ENCODE measurements around the gene OR52D1. TPM values are rescaled to one million over a fixed set of nuclear protein-coding genes. Genes with fewer than 3 reads are reported as not detected.

The OR52D1 gene
- polyA plus RNA-seq, 1 experiment: not detected

DNA sequence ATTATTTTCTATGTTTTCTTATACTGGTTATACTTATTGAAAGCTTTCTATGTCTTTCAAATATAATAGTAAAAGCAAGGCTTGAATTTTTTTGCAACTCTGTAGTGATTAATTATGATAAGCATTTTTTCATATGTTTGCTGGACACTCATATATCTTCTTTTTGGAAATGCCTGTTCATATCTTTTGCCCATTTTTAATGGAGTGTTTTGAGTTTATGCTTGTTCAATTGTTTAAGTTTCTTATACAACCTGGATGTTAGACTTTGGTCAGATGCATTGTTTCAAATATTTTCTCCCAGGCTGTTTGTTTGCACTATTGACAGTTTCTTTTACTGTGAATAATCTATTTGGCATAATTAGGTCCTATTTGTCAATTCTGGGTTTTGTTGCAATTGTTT, 48.0 kb downstream of the OR52D1 start:
- POLR2A ChIA-PET: no interaction called here
- Histone ChIP-seq H3K4me3 (ENCODE audit: low read depth, low read length) (no peak overlapping the region), H3K36me3 (ENCODE audit: control insufficient read depth, insufficient read depth, low read length) (no peaks in the 10 kb centered on the region), H3K27me3 (ENCODE audit: control insufficient read depth, insufficient read depth, low read length) (no peaks in the 10 kb centered on the region)
- no peak for DNase-seq (ENCODE audit: low read depth)
- CTCF ChIA-PET: no interaction called here
- TF ChIP-seq, protein P1, sequence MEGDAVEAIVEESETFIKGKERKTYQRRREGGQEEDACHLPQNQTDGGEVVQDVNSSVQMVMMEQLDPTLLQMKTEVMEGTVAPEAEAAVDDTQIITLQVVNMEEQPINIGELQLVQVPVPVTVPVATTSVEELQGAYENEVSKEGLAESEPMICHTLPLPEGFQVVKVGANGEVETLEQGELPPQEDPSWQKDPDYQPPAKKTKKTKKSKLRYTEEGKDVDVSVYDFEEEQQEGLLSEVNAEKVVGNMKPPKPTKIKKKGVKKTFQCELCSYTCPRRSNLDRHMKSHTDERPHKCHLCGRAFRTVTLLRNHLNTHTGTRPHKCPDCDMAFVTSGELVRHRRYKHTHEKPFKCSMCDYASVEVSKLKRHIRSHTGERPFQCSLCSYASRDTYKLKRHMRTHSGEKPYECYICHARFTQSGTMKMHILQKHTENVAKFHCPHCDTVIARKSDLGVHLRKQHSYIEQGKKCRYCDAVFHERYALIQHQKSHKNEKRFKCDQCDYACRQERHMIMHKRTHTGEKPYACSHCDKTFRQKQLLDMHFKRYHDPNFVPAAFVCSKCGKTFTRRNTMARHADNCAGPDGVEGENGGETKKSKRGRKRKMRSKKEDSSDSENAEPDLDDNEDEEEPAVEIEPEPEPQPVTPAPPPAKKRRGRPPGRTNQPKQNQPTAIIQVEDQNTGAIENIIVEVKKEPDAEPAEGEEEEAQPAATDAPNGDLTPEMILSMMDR (IDR thresholded peaks at IDR 0.05; ENCODE audit: insufficient read depth, low read depth, low read length): no peak

Other genes with a start within 250 kb of the OR52D1 start
- not detected in 2 replicates for gene HBG1, start 238.8 kb upstream of the OR52D1 start, polyA plus RNA-seq (2011; rRNA removed)
- gene HBG2, start 233.9 kb upstream of the OR52D1 start, polyA plus RNA-seq (2011; rRNA removed): not detected in 2 replicates
- gene HBE1, start 218.7 kb upstream of the OR52D1 start, polyA plus RNA-seq (2011; rRNA removed): not detected in 2 replicates
- not detected in 2 replicates for gene OR51B4, start 186.7 kb upstream of the OR52D1 start, polyA plus RNA-seq (2011; rRNA removed)
- gene OR51B2, start 164.4 kb upstream of the OR52D1 start, polyA plus RNA-seq (2011; rRNA removed): not detected in 2 replicates
- gene OR51B5, start 145.2 kb upstream of the OR52D1 start, polyA plus RNA-seq (2011; rRNA removed): 0.05 TPM in 1 of 2 replicates, not detected in the other
- gene OR51B6, start 137.2 kb upstream of the OR52D1 start, polyA plus RNA-seq (2011; rRNA removed): not detected in 2 replicates
- gene OR51M1, start 104.9 kb upstream of the OR52D1 start, polyA plus RNA-seq (2011; rRNA removed): not detected in 2 replicates
- not detected in 2 replicates for gene OR51Q1, start 66.6 kb upstream of the OR52D1 start, polyA plus RNA-seq (2011; rRNA removed)
- gene OR51I1, start 47.2 kb upstream of the OR52D1 start, polyA plus RNA-seq (2011; rRNA removed): not detected in 2 replicates
- gene OR51I2, start 39.4 kb upstream of the OR52D1 start, polyA plus RNA-seq (2011; rRNA removed): not detected in 2 replicates
- gene UBQLN3, start 21.3 kb downstream of the OR52D1 start, polyA plus RNA-seq (2011; rRNA removed): 0.05 TPM in 1 of 2 replicates, not detected in the other
- gene UBQLNL, start 28.0 kb downstream of the OR52D1 start, polyA plus RNA-seq (2011; rRNA removed): 0.25 and 0.31 TPM in 2 replicates
- gene OR52H1, start 59.9 kb downstream of the OR52D1 start, polyA plus RNA-seq (2011; rRNA removed): not detected in 2 replicates
- not detected in 2 replicates for gene OR52B6, start 92.2 kb downstream of the OR52D1 start, polyA plus RNA-seq (2011; rRNA removed)
- gene TRIM6, start 108.0 kb downstream of the OR52D1 start, polyA plus RNA-seq (2011; rRNA removed): 3.8 and 4.5 TPM in 2 replicates
- gene TRIM34, start 136.3 kb downstream of the OR52D1 start, polyA plus RNA-seq (2011; rRNA removed): 6.6 and 11.0 TPM in 2 replicates
- gene TRIM5, start 196.4 kb downstream of the OR52D1 start, polyA plus RNA-seq (2011; rRNA removed): 19.1 and 21.2 TPM in 2 replicates
- gene TRIM22, start 201.1 kb downstream of the OR52D1 start, polyA plus RNA-seq (2011; rRNA removed): 58.2 and 74.9 TPM in 2 replicates
- gene OR56B1, start 247.8 kb downstream of the OR52D1 start, polyA plus RNA-seq (2011; rRNA removed): not detected in 2 replicates

All from BJ (cell line).